Ishikawa (cell line): ENCODE data around the gene RALY.
A peak's percentile ranks its signal among the peaks of the same experiment; 100 is the strongest.

Experiments used
- CEBPB ChIP-seq: IDR thresholded peaks from 2 replicates; pipeline ENCODE4 v1.6.1; 2012
- CREB1 ChIP-seq: IDR thresholded peaks from 2 replicates; pipeline ENCODE4 v1.6.1; 2012; ENCODE audit warnings: low read depth
- EGR1 ChIP-seq: IDR thresholded peaks from 2 replicates; pipeline ENCODE4 v1.6.1; 2012
- EP300 ChIP-seq: IDR thresholded peaks from 2 replicates; pipeline ENCODE4 v1.6.1; 2012; ENCODE audit warnings: borderline replicate concordance
- FOXM1 ChIP-seq: IDR thresholded peaks from 2 replicates; pipeline ENCODE4 v1.6.1; 2012; ENCODE audit warnings: low read depth, borderline replicate concordance
- NFIC ChIP-seq: IDR thresholded peaks from 2 replicates; pipeline ENCODE4 v1.6.1; 2012
- RAD21 ChIP-seq: IDR thresholded peaks from 2 replicates; pipeline ENCODE4 v1.6.1; 2012; ENCODE audit warnings: low read depth
- TAF1 ChIP-seq: IDR thresholded peaks from 2 replicates; pipeline ENCODE4 v1.6.1; 2012; ENCODE audit warnings: low read depth, mild to moderate bottlenecking
- TCF12 ChIP-seq: IDR thresholded peaks from 2 replicates; pipeline ENCODE4 v1.6.1; 2012; ENCODE audit warnings: low read depth
- TEAD4 ChIP-seq: IDR thresholded peaks from 2 replicates; pipeline ENCODE4 v1.6.1; 2012
- YY1 ChIP-seq: IDR thresholded peaks from 2 replicates; pipeline ENCODE4 v1.6.1; 2012; ENCODE audit warnings: low read depth
- ZBTB7A ChIP-seq: IDR thresholded peaks from 2 replicates; pipeline ENCODE4 v1.6.1; 2012; ENCODE audit warnings: low read depth
- TF ChIP-seq, protein P1 (sequence below): IDR thresholded peaks from 2 replicates; pipeline ENCODE4 v1.6.1; 2012; ENCODE audit warnings: low read depth, mild to moderate bottlenecking
- TF ChIP-seq, protein P2 (sequence below): IDR thresholded peaks from 2 replicates; pipeline ENCODE4 v1.6.1; 2012
- TF ChIP-seq, protein P3 (sequence below): IDR thresholded peaks from 2 replicates; pipeline ENCODE4 v1.6.1; 2012

The RALY gene

DNA sequence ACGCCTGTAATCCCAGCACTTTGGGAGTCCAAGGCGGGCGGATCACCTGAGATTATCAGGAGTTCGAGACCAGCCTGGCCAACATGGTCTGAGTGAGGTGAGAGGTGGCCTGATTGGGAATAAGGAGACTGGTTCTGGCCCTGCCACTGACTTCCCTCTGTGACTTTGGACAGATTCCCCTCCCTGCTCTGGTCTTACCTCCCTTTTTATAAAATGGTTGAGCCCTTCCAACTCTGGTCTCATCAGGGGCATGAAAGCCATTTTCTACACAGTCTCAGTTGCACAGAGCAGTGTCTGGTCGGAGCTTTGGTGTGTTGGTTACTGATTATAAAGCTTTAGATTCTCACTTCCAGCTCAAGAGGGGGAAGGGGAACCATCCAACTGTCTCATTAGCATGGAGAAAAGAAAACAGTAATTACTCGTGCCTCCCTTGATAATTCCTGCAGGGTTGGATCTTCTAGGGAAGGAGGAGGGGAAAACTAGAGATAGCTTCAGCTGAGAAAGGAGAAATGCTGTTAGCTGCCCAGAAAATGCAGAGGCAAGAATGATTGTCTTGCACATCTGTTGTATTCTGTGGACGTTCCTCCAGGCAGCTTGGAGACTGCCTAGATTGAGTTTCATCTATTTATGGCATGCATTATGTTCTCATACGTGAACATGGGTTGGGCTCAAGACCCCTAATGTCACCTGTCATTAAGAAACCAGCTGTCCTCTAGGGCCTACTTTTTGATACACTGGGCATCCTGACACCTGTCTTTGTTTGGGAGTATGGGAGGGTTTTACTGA, 30.4 kb downstream of the RALY start:
- no peak for TF ChIP-seq ZBTB7A
- TF ChIP-seq, protein P1, sequence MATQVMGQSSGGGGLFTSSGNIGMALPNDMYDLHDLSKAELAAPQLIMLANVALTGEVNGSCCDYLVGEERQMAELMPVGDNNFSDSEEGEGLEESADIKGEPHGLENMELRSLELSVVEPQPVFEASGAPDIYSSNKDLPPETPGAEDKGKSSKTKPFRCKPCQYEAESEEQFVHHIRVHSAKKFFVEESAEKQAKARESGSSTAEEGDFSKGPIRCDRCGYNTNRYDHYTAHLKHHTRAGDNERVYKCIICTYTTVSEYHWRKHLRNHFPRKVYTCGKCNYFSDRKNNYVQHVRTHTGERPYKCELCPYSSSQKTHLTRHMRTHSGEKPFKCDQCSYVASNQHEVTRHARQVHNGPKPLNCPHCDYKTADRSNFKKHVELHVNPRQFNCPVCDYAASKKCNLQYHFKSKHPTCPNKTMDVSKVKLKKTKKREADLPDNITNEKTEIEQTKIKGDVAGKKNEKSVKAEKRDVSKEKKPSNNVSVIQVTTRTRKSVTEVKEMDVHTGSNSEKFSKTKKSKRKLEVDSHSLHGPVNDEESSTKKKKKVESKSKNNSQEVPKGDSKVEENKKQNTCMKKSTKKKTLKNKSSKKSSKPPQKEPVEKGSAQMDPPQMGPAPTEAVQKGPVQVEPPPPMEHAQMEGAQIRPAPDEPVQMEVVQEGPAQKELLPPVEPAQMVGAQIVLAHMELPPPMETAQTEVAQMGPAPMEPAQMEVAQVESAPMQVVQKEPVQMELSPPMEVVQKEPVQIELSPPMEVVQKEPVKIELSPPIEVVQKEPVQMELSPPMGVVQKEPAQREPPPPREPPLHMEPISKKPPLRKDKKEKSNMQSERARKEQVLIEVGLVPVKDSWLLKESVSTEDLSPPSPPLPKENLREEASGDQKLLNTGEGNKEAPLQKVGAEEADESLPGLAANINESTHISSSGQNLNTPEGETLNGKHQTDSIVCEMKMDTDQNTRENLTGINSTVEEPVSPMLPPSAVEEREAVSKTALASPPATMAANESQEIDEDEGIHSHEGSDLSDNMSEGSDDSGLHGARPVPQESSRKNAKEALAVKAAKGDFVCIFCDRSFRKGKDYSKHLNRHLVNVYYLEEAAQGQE, result no peak
- TF ChIP-seq EGR1, result no peak
- TF ChIP-seq RAD21, result no peak
- TF ChIP-seq, protein P2, sequence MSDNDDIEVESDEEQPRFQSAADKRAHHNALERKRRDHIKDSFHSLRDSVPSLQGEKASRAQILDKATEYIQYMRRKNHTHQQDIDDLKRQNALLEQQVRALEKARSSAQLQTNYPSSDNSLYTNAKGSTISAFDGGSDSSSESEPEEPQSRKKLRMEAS, result no peak
- no peak for TF ChIP-seq CEBPB
- TF ChIP-seq EP300, result no peak
- no peak for TF ChIP-seq TCF12

DNA sequence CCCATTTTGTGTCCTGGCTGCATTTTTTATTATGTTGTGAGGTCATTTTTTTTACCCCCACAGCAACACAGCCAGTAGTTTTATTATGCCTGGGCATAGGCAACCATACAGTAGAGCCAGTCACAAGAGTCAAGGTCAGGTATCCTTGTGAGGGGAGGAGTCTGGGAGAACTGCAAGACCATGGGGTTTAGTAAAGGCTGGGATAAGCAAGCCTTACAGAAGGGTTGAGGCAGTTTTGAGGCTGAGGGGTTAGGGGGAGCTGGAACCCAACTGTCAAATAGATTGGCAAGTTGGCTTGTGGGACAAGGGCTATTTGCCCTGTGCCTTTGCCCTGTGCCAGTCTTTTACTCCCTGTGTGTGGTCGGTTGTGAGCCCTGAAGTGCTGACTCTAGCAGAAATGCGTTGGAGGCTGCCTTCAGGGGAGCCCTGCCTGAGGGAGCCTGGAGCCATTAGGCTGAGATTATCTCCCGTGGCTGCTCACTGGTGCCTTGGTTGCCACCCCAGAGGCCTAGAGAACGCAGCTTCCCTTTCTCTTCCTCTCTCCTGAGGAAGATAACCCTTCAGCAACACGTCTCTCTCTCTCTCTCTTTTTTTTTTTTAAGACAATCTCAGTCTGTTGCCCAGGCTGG, 31.1 kb downstream of the RALY start:
- no peak for TF ChIP-seq CEBPB

DNA sequence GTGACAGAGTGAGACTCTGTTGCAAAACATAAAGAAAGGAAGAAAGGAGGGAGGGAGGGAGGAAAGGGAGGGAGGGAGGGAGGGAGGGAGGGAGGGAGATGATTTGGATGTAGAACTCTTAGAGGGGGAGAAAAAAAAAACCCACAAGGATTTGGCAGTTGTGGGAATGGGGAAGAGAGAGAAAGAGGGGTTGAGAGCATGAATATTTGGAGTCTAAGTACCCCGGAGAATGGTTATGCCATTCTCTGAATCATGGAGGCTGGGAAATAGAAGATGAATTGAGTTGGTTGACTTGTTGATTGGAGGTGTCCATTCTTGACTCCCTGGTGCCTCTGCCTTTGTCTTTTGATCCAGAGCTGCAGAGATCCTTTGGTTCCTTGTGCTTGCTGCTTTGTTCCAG, 35.7 kb downstream of the RALY start:
- TF ChIP-seq TEAD4, result no peak
- no peak for TF ChIP-seq FOXM1
- no peak for TF ChIP-seq CREB1
- TF ChIP-seq, protein P1, result no peak
- TF ChIP-seq YY1, result no peak
- no peak for TF ChIP-seq NFIC
- TF ChIP-seq TAF1, result no peak
- TF ChIP-seq RAD21, result no peak
- TF ChIP-seq, protein P2, result no peak
- no peak for TF ChIP-seq ZBTB7A
- TF ChIP-seq EGR1, result no peak
- TF ChIP-seq TCF12, result no peak
- TF ChIP-seq EP300, result no peak
- TF ChIP-seq, protein P3, sequence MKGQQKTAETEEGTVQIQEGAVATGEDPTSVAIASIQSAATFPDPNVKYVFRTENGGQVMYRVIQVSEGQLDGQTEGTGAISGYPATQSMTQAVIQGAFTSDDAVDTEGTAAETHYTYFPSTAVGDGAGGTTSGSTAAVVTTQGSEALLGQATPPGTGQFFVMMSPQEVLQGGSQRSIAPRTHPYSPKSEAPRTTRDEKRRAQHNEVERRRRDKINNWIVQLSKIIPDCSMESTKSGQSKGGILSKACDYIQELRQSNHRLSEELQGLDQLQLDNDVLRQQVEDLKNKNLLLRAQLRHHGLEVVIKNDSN, result no peak
- no peak for TF ChIP-seq CEBPB

DNA sequence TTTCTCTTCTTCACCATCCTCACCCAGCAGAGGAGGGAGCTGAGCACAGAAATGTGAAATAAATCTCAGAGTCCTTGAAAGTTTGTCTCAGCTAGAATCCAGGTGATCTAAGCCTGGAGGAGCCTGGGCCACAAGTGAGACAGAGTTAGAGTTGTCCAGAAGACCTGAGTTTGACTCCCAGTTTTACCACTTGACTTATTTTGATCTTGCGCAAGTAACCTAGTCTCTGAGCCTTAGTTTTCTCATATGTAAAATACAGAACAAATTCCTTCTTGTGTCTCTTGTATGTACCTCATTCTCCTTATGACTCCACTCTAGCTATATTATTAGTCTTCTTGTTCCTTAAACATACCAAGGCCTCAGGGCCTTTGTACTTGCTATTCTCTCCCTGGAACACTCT, 36.7 kb downstream of the RALY start:
- TF ChIP-seq CEBPB (0 out of 2 replicates have a peak, but pooled peaks have one; percentile 19), ZBTB7A (no peak)

DNA sequence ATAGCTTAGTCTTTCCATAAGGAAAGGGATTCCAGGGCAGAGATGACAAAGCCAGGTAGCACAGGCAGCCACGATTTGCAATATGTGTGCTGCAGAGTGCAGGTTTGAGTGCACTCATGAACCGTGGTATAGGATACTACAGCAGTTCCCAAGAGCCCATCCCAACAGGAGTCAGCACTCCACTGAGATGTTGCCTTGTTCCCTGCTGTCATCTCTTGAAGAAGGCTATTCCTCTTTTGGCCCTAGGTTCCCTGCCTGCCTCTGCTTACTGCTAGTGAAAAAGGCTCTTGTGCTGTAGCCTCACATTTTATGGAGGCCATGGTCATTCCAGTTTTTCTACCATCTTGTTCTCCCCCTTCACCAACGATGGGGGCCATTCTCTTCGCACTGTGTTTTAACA, 40.2 kb downstream of the RALY start:
- TF ChIP-seq EP300 (no peak), ZBTB7A (no peak), TEAD4 (no peak), EGR1 (no peak), RAD21 (no peak), TAF1 (no peak), YY1 (no peak), TCF12 (no peak), CREB1 (no peak), NFIC (no peak)
- TF ChIP-seq, protein P2, result no peak
- TF ChIP-seq, protein P3, result no peak

DNA sequence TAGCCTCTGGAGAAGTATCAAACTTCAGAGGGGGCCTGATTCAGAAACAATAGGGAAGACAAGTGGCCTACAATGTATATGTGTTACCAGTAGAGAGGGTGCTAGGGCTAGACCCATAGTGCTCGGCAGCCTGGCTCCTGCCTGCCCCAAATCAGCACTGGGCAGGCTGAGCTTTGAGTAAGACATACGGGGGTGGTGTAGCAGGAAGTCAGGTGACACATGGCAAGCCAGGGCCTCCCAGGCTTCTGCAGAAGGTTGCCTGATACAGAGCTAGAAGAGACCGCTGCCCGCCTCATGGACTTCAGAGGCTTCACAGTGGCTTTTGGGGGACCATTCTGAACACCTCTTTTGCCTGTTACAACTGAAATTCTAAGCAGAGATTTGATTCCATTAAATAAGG, 43.4 kb downstream of the RALY start:
- no peak for TF ChIP-seq ZBTB7A
- TF ChIP-seq TEAD4, result no peak
- TF ChIP-seq, protein P1, result no peak
- TF ChIP-seq, protein P2, result no peak
- TF ChIP-seq CREB1, result no peak
- TF ChIP-seq RAD21, result no peak
- no peak for TF ChIP-seq FOXM1
- TF ChIP-seq, protein P3, result no peak
- TF ChIP-seq CEBPB, result no peak
- no peak for TF ChIP-seq EGR1
- no peak for TF ChIP-seq YY1
- TF ChIP-seq TAF1, result no peak
- no peak for TF ChIP-seq NFIC
- no peak for TF ChIP-seq EP300
